Superior temporal gyrus (tissue), 1 donor: ENCODE data around the gene TESK1.
A peak's percentile ranks its signal among the peaks of the same experiment; 100 is the strongest.

Experiments
- DNase-seq: peaks from one replicate; pipeline ENCODE4 v3.0.0-alpha.2; 2016; ENCODE audit errors: extremely low spot score

Gene TESK1

GRCh38 chr9:35646533-35647265 lies 41.6 kb downstream of the TESK1 start:
- peak; percentile 92 for DNase-seq

GRCh38 chr9:35649431-35650340 lies 44.6 kb downstream of the TESK1 start:
- DNase-seq: no peak

- DNase-seq: no peak
These were observed 45.5 kb downstream of the TESK1 start, which contains the start of gene SIT1 for GRCh38 chr9:35650341-35651158. TSS of gene SIT1 (minus strand) at chr9:35650931. CDS start at chr9:35650853, 78 bp downstream.

GRCh38 chr9:35651956-35652828 lies 47.1 kb downstream of the TESK1 start:
- DNase-seq: no peak

GRCh38 chr9:35652829-35653209 lies 47.8 kb downstream of the TESK1 start:
- no peak for DNase-seq

GRCh38 chr9:35653611-35654010 lies 48.5 kb downstream of the TESK1 start:
- DNase-seq: no peak

- no peak for DNase-seq
These were observed 51.3 kb downstream of the TESK1 start for GRCh38 chr9:35656348-35656747.

GRCh38 chr9:35656831-35657545 lies 51.9 kb downstream of the TESK1 start:
- DNase-seq: peak; percentile 59

GRCh38 chr9:35657546-35658136 lies 52.6 kb downstream of the TESK1 start, which contains the start of gene RMRP:
TSS of gene RMRP (minus strand) at chr9:35658019.
- peak; percentile 99 for DNase-seq

- peak; percentile 30 for DNase-seq
These were observed 53.3 kb downstream of the TESK1 start, which contains the start of gene CCDC107 for GRCh38 chr9:35658137-35658967. TSS of gene CCDC107 (plus strand) at chr9:35658292. CDS start at chr9:35658380, 88 bp downstream.

GRCh38 chr9:35658968-35659220 lies 53.8 kb downstream of the TESK1 start:
- DNase-seq: peak; percentile 41

- DNase-seq: no peak
These were observed 54.3 kb downstream of the TESK1 start for GRCh38 chr9:35659340-35659739.
